HG03457 (cell line): Measurements from ENCODE around the gene G3BP1.
"Not testable (repeated sequence)": the region's sequence is repeated elsewhere in the genome, so short reads cannot be mapped to it uniquely, and the experiment has no call there.

Experiments used
- ATAC-seq: cut with Tn5 transposase; IDR thresholded peaks from one replicate; pipeline ENCODE4 v1.9.1; 2021; ENCODE audit warnings: moderate number of reproducible peaks; ENCODE audit not compliant: unreplicated experiment

The G3BP1 gene

DNA sequence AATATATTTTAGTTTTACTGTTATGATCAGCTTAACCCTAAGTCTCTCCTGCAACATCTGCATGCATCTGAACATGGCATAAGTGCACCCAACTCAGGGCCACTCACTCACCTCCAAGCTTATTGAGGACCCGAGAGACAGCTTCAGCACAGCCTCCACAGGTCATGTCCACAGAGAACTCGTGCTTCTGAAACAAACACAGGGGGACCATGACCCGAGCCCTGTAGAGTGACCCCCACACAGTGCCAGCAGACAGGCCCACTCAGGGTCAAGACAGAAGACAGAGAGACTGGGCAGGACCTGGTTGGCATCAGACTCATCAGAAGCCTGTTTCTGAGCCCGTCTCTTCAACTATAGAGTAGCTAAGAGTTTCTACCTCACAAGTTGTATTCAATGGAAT, 20.2 kb upstream of the G3BP1 start:
- ATAC-seq: no peak

DNA sequence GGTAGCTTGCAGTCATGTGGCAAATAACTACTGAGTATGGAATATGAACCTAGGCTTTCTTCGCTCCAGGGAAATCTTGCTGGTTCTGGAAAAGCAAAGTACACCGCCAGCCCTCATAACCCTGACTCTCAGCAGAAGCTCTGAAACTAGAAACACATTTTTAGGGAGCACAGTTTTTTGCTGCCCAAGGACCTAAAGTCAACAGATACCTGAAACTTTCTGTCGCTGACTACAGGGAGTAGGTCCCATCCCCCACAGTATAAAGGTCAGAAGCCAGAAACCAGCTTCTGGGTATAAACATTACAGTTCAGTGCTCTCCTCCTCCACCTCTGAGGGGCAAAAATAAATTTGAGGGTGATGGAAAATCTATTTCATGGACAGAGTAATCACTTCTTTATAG, 16.4 kb upstream of the G3BP1 start:
- ATAC-seq: no peak

DNA sequence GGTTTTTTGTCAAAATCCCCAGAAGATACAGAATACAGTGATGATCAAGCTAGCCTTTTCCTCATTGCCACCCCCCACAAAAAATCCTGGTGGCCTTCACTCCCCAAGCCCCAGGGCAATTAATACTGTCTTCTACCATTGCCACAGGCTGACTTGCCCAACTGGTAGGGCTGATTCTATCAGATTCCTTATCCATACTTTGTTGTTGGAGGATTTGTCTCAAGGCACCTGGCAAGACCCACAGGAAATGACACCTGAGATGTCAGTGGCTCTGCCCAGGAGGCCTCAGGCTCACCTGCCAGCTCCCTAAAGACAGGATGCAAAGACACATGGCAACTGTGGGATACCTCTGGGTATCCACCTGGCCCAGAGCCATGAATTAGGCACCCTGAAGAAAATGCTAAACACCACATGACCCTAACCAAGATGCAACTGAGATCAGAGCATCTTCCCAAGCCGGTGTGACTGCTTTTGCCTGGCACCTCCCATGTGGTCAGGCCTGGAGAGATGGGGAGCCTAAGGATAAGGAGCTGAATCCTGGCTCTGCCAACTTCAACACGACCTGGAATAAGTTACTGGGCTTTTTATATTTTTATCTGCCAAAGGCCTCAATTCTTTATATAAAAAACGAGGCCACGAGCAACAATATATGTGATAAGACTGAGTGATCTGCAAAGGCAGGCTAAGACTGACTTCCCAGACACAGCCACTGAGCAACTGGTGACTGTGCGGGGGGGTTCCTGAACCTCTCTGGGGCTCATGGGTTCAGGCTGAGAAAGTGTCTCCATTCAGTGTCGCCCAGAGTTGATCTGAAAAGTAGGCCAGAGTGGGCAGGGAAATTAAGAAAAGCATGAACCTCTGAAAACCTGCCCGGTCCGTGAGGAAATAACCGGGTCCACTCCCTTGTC, 14.3 kb upstream of the G3BP1 start:
- no peak for ATAC-seq

DNA sequence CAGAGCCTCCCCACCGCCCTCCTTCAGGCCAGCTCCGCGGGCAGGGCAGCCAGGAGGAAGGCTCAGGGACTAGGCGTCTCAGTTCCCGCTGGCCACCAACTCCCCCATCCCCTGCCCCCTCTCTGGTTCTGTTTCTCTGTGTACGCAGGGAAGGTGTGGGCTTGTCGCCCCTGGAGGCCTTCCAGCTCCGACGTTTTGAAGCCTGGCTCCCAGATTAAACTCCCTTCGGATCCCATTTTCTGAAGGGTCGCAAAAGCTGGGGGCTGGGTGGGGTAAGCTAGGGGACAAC, 13.7 kb upstream of the G3BP1 start:
- no peak for ATAC-seq

DNA sequence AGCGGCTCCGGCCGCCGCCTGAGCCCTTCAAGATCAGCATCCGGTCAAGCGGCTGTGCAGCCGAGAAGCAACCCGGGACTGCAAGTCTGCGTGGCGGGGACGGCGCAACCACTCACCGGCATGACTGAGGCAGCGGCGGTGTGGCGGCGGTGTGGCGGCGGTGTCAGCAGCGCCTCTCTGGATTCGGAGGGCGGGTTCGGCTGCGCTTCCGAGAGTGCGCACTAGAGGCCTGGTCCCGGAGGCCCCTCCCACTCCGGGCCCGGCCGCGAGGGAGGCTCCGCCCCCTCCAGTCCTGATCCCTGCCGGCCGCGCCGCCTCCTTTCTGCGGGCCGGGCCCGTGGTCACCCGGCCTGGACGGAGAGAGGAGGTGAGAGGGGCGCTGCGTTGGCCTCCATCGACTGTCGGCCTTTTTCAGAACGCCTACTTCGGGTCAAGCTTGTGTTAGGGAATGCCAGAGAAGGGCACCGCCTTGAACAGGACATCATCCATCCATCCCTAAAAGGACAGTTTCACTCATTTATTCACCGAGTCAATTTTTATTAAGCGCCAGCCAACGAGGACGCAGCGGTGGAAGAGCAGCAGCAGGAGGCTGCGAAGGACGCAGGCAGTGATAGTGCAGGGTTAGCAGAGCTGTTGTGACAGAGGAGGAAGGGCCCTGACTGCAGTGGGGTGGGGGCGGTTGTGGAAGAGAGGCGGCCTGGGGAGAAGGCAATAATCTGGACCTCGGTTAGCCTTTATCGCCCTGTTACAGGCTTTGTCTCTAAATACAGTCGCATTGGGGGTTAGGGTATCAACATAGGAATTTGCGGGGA, 13.1 kb upstream of the G3BP1 start, which contains the start of gene ATOX1:
Gene ATOX1 (minus strand): TSS at position 202 of the 812 bp plus-strand sequence. CDS start 80 bp downstream, at position 122.
- ATAC-seq: peak; percentile 97

DNA sequence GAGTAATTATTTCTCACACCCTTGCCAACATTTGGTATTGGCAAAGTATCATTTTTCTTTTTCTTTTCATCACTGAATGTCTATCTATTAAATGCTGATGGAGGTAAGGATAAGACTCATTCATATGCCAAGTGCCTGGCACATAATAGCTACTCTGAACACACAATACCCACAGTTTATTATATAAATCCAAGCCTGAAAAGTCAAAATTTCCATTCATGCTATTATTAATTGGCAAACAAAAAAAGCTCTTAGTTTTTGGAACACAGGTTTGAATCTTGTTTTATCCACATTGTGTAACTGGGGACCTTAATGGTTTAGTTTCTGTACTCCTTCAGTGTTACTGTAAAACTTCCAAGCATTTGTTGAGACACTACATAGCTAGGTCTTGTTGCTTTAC, 7.0 kb upstream of the G3BP1 start:
- ATAC-seq: no peak

DNA sequence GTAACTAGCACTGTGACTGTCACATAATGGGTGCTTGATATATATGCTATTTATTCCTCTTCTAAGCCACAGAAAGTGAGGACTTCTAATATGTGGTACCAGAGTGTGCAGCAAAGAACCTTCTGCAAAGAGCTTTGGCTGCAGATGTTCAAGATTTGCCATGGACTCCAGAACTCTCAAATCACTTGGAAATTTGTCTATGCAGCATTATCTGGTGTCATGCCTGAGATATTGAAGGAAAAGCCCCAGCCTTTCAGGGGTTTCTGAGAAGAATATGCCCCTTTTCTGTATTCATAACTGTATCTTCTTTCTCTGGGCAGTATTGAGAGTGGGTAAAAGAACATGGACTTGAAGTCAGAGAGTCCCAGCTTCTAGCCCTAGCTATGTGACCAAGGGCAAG, 4.8 kb upstream of the G3BP1 start:
- no peak for ATAC-seq

DNA sequence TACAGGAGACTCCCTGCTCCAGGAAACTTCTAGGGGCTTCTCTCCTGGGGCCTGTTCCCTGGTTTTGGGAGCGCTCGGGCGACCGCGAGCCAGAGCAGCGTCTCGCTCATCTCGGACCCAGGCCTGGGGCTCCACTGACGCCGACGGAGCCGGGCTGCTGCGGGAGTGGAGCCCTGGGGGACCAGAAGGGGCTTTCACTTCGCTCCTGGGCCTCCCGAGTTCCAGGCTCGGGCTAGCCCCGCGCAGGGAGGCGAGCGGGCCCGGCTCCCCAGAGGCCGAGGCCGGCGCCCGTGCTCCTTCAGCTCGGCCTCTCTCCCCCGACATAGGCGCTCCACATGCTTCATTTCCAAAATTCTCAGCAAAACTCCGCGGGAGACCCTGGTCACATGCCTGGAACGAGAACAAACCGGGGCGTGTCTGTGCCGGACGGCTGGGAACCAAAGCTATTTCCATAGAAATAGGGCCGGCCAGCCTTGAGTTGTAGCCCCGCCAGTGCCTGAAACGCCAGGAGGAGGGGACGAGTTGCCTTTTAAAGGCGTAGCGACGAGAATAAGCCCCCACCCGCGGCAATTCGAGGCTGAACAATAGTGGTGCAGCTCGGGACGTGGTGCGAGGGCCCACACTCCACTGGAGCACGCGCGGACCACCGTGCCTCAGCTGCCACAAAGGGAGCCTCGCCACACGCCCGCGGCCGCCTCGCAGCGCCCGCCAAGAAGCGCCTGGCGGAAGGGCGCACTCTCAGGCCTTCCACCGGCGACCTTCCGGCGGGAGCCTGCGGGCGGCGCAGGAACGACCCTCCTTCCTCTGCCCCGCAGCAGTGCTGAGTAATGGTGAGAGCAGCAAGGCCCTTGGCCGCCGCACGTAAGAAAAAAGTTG, 1.1 kb upstream of the G3BP1 start:
- ATAC-seq: peak; percentile 22

DNA sequence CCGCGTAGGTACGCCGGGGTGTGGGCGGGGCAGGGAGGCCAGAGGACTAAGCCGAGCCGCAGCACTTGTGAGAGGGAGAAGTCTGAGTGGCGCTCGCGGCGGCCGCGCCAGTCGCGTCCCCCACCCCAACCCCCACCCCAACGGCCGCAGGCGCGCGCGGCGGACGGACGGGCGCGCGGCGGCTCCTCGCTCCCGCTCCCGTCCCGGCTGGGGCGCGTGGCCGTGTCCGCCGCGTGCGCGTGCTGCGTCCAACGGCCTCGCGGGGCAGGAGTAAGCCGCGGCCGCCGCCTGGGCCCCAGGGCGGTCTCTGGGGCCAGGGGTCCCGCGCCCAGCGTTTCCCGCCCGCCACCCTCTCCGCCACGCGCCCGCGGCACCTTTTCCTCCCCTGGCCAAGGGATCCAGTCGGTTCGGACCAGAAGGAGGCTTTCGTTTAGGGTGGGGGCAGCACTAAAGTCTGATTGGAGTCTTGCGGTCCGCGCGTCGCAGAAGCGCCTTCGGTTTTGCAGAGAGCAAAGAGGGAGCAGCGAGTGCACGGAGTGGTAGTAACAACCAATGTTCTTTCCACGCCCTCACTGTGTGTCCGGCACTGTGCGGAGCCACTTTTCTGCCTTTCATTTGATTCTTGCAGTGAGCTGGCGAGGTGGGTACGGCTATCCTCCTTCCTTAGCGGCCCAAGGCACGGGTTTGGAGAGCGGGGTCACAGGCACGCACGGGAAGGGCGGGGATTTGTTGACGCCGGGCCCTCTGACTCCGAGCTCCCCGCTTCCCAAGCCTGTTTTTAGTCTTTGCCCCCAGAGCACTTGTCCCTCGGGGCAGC, 483 bp downstream of the G3BP1 start:
- ATAC-seq: no peak

DNA sequence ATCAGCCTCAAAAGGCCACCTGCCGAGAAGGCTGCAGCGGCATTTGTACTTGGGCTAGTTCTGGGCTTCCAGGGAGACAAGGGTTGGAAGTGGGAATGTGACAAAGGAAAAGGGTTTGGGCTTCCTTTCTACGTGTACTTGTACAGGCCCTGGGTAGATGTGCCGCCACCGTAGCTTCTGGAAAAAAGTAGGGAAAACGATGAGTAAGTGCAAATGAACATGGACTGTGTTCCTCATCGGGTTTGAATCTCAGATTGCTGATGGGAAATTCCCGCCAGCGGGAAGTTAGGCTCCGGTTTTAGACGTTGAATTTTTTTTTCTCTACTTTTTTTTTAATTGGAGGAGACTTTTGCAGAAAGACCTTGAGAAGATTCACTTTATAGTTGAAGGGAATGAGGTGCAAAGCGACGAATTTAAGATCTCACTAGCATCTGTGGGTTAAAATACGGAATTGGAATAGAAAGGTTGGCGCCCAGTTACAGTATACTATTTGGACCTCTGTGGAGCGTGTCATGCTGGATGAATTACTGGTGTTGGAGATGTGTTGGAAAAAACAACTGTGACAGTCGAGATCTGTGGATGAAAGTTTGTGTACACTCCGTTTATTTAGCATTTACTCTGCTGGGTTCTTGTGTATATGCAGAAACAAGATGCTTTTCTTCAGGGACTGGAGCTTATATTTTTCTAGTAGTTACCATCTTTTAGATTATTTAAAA, 1.2 kb downstream of the G3BP1 start:
- ATAC-seq: no peak

DNA sequence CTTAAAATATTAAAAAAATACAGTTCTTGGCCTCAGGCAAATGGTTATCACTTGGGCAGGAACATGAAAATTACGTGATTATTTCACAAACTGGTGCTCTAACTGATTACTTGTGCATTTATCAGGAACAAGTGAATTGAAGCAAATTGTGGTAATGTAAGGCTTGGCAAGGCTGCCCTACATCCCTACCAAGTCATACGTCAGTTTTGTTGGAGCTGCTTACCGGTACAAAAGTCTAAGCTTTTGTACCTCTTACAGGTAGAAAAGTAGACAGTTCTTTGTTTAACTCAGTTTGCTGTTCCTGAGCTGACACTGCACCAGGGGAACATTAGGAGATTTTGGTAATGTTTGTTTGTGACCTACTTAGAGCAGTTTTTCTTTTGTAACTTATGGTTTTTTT, 2.2 kb downstream of the G3BP1 start:
- no peak for ATAC-seq

DNA sequence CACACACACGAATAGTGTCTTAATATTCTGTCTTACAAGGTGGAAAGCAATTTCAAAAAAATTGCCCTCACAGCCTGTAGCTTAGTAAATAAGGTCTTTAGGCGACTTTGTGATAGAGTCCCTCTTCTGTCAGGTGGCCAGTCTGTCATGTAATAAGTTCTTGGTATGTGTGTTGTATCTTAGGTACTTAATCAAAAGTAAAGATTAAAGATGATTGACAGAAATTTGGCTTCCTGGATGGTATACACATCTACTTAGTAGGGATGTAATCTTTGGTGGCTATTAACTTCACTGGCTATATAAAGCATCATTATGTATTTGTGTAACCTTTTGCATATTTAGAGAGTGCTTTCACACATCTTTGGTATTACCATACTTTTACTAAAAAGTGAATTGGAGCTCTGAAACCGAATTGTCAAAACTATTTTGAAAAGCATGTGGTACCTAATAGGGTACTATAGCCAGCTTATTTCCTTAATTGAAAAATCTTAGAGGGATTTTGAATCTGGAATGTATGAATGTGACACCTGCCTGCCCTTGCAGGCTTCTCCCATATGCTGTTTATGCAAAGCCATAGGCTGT, 3.4 kb downstream of the G3BP1 start:
- ATAC-seq: no peak

DNA sequence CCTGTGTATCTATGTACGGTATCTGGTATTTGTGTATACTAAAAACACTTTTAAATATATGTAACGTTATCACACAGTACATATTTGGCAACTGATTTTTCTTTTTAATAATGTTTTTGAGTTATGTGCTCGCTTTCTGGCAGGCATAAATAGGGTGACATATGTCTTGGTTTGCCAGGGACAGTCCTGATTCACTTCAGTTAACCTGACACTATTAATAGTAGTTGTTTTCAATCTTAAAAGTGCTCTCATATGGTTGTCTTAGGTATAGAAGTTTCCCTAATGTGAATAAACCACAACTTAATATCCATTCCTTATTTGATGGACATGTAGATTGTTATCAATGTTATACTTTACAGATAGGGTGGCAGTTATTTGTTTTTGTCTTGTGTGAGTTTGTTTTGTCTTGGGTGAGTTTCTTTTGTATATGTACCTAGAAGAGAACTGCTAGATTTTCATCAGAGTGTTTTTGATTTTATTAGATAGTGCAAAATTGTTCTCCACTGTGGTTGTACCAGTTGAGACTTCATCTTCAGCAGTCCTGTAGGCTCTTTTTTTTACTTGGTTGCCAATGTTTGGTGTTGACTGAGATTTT, 7.9 kb downstream of the G3BP1 start:
- no peak for ATAC-seq

DNA sequence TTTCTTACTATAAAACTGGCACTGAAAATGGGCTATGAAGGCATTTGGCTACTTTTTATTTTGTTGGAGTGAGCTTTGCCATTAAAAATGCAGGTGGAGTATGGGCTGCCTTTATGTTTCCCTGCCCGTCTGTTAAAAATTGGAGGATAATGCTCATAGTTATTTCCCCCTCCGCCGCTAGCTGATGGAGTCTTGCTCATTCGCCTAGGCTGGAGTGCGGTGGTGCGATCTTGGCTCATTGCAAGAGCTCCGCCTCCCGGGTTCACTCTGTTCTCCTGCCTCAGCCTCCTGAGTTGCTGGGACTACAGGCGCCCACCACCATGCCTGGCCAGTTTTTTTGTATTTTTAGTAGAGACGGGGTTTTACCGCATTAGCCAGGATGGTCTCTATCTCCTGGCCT, 8.6 kb downstream of the G3BP1 start:
- ATAC-seq: no peak

DNA sequence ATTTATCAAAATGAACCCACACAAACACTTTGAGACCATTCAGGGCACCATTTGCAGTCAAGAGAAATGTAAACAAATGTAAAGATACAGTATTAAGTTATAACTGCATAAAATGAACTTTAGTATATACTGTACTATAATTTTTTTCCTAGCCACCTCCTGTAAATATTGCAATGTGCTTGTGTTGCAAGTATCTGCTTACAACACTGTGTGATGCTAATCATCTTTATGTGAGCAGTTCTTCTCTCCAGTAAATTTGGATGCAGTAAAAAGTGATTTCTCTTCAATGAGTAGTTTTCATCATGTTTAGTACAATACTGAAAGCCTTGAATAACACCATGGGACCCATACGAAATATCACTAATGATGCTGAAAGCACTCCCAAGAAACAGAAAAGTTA, 9.4 kb downstream of the G3BP1 start:
- no peak for ATAC-seq

DNA sequence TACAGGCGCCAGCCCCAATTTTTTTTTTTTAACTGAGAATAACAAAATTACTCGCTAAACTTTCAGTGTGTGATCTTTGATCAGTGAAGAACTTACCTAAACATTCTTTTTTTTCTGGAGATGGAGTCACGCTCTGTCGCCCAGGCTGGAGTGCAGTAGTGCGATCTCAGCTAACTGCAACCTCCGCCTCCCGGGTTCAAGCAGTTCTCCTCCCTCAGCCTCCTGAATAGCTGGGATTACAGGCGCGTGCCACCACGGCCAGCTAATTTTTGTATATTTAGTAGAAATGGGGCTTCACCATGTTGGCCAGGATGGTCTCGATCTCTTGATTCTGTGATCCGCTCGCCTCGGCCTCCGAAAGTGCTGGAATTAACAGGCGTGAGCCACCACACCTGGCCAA, 11.9 kb downstream of the G3BP1 start:
- not testable (repeated sequence) for ATAC-seq

DNA sequence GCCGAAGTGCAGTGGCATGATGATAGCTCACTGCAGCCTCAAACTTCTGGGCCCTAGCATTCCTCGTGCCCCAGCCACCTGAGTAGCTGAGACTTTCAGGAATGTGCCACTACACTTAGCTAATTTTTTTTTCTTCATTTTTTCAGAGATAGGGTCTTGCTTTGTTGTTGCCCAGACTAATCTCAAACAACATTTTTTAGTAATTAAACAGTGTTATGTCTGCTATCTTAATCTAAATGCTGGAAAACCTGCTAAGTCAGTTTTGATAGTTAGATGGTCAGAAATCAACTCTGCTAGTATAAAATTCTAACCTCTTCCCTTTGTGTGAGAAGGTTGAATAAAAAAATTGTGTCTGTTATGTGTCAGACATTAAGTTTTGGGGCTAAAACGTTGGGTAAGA, 12.4 kb downstream of the G3BP1 start:
- ATAC-seq: no peak

DNA sequence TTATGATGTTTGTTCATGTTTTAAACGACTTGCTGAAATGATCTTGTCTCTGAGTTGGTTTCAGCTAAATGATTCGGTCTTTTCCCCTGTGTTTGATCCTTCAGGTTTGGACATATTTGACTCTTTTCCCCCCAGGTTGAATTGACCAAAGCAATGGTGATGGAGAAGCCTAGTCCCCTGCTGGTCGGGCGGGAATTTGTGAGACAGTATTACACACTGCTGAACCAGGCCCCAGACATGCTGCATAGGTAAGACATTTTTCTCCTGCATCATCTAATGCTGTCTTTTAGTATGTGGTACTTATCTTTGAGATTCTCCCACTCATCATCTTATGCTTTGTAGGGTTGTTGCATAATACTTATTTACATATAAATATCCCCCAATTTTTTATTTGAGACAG, 14.7 kb downstream of the G3BP1 start:
- no peak for ATAC-seq

DNA sequence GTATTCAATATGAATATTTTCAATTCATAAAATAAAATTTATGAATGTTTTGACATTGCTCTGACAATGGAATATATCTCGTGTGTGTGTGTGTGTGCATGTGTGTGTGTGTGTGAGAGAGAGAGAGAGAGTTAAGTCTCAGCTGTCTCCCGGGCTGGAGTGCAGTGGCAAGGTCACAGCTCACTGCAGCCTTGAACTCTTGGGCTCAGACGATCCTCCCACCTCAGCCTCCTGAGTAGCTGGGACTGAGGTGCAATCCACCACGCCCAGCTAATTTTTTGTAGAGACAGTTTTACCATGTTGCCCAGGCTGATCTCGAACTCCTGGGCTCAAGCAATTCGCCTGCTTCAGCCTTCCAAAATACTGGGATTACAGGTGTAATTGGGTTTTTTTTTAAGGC, 16.1 kb downstream of the G3BP1 start:
- no peak for ATAC-seq
